HS-27A (cell line): ENCODE results near the gene KIFC1.

ENCODE experiments used
- DNase-seq: peaks from one replicate; pipeline ENCODE4 v3.0.0-alpha.2; 2012; ENCODE audit warnings: low read depth, missing footprints

The KIFC1 gene

GRCh38 chr6:33426590-33427511 is 35.2 kb downstream of the KIFC1 start:
- DNase-seq: no peak

- no peak for DNase-seq
These were observed 36.1 kb downstream of the KIFC1 start for GRCh38 chr6:33427585-33428223.

DNA sequence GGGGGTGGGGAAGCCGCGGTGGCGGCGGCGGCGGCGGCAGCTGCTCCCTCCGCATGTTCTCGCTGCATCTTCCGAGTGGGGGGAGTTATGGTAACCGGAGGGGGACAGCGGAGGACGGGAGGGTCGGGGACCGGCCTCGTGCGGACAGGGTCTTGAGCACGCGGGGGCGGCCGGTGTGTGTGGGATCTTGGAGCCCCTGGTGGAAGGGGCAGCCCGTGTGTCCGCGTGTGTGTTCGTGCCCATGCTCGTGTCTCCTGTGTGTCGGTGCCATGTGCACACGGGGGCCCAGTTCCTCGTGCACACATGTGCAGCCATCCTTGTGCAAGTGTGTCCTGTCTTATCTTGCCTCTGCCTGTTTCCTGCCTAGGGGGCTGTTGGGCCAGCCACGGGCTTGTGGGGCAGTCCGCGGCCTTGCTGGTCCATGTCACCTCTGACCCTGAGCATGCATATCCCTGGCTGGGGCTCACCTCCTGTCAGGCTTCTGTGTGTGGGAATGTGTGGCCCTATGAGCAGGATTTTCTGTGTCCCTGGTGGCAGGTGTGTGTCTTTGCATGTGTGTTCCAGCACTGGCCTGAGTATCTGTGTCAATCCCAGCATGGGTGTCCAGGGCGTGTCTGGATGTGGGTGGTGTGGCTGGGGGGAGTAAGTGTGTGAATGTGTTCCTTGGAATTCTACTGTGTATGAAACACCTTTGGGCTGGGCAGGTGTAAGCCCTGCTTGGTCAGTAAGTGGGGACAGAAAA is 36.8 kb downstream of the KIFC1 start:
- DNase-seq: no peak

DNA sequence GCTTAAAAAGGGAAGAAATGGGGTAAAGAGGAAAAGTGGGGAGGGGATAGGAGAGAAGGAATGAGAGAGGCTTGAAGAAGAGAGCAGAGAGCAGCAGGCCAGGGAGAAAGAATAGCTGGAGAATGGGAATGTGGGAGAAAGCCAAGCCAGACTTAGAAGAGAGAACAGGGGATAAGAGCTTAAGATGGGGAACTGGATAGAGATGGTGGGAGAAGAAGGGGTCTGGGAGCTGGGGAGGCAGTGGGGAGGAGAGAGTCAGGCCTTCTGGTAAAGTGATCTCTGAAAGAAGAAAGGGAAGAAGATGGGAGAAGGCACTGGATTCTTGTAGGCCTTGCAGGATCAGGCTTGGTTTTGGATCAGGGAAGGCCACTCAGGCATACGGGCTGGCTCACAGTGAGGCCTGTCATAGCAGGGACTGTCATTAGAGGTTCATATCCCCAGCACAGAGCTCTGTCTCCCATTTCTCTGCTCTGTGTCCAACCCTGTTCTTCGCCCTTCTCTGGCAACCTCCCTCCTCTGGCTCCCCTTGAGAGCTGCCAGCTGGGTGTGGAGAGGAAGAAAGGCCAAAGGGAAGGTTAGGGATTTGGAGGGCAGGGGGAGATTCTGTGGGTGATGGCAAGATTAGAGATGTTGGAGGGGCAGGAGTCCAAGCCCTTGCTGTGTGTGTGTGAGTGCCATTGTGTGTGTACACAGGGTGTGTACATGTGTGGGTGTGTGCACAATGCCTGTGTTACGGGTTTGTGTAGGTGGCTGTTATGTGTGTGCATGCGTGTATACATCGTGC is 37.5 kb downstream of the KIFC1 start:
- no peak for DNase-seq

DNA sequence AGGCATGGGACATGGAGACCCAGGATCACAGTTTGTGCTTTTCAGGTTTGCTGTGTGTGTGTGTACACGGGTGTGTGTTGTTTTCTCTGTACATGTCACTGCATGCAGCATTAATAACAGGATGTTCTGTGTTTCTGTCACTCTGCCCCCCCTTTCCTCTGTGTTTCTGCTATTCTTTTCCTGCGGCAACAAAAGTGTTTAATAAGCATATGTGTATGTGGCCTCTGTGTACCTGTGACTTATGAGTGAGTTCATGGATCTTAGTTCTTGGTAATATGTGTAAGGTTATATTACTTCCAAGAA is 38.1 kb downstream of the KIFC1 start:
- no peak for DNase-seq

DNA sequence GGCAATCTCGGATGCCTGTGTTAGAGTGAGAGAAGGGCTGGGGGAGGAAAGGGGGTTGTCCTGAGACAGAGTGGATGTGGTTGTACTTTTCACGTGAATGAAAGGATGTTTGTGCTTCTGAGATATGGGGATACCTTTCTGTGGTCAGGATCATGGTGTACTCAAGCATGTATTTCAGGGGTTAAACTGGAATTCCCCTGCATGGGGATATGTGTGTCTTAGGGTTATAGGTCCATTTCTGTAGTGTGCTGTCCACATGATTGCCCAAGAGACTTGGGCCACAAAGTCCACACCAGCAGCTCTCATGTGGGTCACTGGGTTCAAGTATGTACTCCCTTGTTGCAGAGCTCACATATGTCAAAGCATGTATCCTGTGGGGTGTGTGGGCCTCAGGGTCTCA is 38.7 kb downstream of the KIFC1 start:
- DNase-seq: no peak

DNA sequence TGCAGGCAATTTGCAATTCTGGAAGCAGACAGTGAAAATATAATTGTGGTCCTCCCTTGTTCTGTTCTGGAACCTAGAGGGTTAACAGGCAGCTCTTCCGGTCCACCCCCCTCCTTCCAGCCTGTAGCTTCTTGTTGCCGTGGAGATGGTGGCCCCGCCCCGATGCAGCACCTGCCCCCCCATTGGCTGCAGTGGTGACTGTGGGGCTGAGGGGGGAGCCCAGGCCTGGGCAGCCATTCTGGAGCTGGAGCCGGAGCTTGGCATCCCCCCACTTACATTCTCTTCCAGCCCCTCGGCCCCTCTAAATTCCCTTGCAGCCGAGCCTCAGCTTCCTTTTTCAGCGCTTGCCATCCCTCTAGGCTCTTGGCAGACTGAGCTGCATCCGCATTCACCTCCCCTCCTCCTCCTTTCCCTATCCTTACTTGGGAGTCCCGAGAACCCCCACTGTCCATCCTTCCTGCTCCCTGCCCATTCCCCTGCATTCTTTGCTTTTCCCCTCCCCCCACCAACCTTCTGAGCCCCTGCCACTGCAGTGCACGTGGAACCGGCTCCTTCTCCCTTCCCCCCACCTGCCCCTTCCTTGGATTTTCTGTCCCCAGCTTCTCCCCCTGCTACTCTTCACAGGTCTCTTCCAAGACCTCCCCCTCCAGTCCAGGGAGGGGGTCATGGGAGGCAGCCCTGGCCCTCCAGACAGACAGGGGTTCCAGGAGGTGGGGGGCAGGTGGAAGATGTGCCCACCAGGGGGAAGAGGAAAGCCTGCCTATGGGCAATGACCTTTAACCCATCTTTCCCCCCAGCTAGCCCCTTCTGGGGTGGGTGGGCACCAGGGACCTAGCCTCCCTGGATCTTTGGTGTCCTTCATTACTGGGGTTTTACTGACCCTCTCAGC is 39.6 kb downstream of the KIFC1 start:
- DNase-seq: no peak

DNA sequence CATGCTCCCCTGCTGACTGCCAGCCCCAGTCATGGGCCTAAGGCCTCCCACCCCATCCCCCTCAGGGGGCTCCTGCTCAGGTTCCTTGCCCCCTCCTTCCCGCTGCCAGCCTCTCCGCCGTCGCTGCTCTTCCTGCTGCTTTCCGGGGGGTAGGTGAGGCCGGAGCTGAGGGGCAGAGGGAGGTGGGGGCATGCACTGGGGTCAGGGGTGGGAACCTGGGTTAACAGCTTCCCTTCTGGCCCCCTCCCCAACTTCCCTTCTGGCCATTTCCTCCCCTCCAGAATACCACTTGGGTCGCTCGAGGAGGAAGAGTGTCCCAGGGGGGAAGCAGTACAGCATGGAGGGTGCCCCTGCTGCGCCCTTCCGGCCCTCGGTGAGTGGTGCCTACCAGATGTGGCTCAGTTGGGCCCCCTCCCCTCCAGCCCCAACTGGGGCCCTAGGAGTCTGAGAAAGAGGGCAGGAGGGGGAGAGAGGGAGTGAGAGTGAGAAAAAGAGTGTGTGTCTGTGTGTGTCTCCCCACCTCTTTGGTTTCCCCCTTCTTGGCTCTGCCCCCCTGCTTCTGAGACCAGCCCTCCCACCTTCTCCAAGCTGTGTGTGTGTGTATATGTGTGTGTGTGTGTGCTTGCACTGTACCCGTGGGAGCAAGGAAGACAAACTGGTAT is 40.4 kb downstream of the KIFC1 start:
- no peak for DNase-seq

DNA sequence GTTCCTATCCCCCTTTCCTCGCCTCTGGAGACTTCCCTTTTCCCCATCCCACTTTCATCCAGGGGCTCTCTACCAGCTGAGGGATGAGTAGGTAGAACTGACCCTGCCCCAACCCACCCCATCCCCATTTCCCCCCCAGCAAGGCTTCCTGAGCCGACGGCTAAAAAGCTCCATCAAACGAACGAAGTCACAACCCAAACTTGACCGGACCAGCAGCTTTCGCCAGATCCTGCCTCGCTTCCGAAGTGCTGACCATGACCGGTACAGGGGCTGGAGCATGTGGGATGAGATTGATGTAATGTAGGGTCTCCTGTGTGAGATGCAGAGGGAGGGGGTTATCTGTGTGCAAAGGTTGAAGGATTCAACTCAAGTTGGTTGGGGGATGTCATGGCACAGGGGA is 40.9 kb downstream of the KIFC1 start:
- DNase-seq: no peak

DNA sequence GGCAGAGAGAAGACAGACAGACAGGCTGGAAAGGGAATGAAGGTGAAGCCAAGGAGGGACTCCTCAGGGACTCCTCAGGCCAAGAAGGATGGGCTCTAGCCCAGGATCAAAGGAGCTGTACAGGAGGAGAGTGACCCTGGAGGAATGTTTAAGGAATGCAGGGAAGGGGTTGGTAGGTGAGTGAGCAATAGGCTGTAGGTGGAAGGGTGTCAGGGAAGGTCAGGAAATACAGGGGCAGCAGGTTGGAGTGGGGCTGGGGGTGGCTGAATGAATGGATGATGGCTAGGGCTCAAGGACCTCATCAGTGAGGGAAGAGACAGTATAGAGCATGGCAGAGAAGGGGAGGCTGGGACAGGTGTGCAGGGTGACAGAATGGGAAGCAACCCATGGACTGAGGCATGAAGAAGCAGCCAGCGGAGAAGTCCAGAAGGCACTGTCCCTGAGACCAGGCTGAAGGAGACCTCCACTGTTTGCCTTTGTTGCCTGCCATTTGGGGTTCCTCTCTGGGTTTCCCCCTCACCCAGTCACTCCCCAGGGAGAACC is 41.4 kb downstream of the KIFC1 start:
- no peak for DNase-seq

DNA sequence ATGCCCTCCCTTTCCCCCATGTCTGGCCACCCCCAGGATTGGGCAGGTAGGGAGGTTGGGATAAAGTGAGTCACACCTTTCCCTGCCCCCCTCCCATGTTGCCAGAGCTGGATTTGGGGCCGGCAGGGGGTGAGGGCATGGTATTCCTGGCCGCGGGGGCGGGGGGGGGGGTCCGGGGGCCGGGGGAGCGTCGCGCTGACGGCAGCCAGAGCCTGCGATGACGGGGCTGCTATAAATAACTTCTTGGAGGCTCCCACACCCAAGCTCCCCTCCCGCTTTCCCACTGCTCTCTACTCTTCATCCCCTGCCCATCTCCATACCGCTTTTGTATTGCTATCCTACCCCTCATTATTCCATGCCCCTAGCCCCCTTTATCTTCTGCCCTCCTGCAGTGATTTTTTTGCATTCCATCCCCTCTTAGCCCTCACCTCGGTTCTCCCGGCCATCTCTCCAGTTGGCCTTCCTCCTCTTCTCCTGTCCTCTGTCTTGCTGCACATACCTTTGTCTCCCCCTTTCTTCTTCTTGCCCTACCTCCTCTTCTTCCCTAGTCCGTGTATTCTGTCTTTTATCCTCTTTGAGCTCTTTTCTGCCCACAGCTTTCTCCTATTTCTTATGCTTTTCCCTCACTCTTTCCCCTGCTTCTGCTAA is 42.0 kb downstream of the KIFC1 start:
- DNase-seq: no peak

GRCh38 chr6:33434961-33435360 is 43.3 kb downstream of the KIFC1 start:
- DNase-seq: no peak

DNA sequence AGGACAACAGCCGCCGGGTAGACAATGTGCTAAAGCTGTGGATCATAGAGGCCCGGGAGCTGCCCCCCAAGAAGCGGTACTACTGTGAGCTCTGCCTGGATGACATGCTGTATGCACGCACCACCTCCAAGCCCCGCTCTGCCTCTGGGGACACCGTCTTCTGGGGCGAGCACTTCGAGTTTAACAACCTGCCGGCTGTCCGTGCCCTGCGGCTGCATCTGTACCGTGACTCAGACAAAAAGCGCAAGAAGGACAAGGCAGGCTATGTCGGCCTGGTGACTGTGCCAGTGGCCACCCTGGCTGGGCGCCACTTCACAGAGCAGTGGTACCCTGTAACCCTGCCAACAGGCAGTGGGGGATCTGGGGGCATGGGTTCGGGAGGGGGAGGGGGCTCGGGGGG is 46.0 kb downstream of the KIFC1 start:
- no peak for DNase-seq

DNA sequence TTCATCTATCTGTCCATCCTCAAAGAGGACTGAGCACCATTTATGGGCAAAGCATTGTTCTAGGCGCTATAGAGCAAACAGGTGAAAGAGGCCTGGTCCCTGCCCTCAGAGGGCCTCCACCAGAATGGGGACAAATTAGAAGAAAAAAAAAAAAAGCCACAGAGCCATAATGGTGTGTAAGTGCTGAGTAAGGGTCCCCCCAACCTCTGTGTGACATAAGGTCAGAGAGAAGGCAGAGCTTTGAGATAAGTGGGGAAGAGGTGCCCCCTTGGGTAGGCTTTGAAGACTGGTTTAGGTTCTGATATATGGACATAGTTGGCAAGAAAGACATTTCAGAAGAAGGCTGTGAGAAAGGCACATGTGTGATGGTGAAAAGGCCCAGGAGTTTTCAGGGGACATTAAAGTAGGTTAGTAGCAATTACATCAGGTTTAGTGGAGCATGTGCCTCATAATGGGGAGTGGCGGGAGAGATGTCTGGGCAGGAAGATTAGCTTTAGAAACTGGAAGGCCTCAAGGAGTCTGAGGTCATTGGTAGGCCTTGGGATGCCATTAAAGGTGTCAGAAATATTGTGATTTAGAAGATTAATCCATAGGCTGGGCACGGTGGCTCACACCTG is 47.5 kb downstream of the KIFC1 start:
- DNase-seq: no peak

- DNase-seq: no peak
These were observed 48.5 kb downstream of the KIFC1 start for GRCh38 chr6:33439956-33440648.

DNA sequence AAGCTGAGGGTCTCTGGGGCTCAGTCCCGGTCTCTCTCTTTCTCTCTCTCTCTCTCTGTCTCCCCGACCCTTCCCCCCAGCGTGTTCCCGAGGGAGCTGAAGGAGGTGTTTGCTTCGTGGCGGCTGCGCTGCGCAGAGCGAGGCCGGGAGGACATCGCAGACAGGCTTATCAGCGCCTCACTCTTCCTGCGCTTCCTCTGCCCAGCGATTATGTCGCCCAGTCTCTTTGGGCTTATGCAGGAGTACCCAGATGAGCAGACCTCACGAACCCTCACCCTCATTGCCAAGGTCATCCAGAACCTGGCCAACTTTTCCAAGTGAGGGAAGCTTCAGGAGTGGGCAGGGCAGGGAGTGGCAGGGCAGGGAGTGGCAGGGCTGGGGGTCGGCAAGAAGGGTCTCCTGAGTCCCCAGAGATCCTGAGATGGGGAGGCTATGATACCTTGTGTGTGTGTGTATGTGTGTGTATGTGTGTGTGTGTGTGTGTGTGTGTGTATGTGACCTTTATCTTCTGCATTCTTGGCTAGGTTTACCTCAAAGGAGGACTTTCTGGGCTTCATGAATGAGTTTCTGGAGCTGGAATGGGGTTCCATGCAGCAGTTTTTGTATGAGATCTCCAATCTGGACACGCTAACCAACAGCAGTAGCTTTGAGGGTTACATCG is 49.2 kb downstream of the KIFC1 start:
- DNase-seq: no peak

- DNase-seq: no peak
These were observed 49.8 kb downstream of the KIFC1 start for GRCh38 chr6:33441457-33441856.

DNA sequence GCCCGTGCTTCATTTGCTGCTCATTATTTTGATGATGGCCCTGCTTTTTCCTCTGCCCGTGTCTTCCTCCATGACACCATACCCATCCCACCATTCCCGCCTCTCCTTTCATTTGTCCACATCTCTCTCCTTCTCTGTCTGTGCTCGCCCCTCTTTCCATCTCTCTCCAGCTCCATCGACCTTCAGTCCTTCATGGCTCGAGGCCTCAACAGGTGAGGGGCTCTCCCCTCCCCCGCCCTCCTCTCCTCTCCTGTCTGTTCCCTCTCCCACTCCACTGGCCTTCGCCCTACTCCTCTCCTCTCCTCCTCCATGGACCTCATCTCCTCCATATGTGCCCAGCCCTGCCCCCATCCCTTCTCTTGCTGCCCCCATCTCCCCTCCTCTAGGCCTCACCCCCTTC is 50.7 kb downstream of the KIFC1 start:
- DNase-seq: no peak
